NCI-H2081 (cell line): ENCODE data around the gene ATG101.

Experiments used
- DNase-seq, 2 experiments: peaks; one replicate each; lab custom pipeline; 2025; lab: John Stamatoyannopoulos, UW

Gene ATG101

DNA sequence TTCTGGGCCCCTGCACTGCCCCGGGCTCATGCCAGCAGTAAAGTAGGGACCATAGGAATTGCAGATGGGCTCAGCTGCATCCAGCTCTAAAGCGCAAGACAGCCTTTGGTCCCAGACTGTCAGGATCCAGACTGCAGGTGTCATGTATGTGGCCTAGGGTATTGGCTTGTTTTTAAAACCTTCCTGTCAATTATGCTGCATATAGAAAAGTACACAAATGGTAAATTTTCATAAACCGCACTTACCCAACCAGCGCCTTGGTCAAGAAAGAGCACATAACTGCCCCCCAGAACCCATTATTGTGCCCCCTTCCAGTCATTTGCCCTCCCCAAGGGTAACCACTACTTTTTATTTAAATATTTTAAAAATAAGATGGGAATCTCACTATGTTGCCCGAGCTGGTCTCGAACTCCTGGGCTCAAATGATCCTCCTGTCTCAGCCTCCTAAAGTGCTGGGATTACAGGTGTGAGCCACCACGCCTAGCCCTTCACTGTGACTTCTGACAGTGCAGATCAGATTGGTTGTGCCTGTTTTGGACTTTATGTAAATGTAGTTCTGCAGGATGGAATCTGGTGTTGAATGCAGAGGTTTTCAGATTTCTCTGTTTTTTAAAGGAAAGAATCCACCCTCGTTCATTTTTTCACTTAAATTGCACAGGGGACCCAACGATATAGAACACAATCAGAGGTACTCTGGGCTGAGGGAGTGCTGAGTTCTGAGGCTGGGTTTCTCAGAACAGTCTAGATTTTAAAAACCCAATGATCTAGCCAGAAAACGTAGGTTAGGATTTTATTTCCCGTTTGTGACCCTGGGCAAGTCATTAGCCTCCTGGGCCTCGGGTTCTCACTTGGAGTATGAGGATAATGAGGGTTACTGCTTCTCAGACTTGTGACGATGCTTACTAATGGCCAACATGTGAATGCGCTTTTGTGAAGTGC lies 11.9 kb upstream of the ATG101 start:
- DNase-seq: no peak

DNA sequence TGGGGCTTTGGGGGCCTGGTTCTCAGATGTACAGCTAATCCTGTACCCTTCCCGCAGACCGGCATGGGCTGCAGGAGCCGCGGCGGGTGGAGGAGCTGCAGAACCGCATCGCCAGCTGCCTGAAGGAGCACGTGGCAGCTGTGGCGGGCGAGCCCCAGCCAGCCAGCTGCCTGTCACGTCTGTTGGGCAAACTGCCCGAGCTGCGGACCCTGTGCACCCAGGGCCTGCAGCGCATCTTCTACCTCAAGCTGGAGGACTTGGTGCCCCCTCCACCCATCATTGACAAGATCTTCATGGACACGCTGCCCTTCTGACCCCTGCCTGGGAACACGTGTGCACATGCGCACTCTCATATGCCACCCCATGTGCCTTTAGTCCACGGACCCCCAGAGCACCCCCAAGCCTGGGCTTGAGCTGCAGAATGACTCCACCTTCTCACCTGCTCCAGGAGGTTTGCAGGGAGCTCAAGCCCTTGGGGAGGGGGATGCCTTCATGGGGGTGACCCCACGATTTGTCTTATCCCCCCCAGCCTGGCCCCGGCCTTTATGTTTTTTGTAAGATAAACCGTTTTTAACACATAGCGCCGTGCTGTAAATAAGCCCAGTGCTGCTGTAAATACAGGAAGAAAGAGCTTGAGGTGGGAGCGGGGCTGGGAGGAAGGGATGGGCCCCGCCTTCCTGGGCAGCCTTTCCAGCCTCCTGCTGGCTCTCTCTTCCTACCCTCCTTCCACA lies 11.0 kb upstream of the ATG101 start:
- peak; percentile 42 to 75 for DNase-seq

DNA sequence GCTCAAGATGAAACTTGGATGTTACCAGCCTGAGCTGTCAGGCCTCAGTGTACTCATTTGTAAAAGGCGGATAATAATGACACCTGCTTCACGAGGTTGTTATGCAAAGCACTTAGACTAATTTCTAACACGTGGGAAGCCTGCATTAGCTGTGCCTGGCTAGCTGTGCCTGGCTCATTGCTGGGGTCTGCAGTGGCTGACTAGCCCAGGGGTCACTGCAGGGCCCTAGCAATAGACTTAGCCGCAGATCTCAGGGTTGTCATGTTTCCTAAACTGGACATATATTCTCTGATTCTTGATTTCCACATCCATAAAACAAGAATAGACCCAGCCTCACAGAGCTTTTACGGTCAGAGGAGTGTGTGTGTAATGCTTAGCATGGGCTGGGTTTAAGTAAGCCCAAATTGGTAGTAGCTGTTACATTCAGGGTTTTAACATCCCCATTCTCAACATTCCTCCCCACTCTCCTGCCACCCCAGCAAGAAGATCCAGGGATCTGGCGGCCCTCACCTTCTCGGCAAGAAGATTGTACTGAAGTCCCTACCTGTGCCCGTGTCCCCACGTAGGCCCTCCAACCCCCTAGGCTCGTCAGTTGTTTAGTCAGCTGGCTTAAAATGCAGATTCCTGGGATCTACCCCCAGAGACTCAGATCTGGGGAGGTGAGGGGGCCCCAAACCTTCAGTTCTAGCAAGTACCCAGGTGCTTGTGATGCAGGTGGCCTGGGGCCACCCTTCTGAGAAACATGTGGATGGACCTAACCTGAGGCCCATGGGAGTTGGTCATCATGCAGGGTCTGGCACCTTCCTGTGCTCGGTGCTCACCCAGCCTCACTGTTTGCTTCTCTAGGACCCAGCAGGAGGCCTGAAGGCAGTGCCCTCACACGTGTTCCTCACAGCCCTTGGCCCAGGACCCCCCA lies 9.9 kb upstream of the ATG101 start:
- DNase-seq: peak; percentile 33 to 62

DNA sequence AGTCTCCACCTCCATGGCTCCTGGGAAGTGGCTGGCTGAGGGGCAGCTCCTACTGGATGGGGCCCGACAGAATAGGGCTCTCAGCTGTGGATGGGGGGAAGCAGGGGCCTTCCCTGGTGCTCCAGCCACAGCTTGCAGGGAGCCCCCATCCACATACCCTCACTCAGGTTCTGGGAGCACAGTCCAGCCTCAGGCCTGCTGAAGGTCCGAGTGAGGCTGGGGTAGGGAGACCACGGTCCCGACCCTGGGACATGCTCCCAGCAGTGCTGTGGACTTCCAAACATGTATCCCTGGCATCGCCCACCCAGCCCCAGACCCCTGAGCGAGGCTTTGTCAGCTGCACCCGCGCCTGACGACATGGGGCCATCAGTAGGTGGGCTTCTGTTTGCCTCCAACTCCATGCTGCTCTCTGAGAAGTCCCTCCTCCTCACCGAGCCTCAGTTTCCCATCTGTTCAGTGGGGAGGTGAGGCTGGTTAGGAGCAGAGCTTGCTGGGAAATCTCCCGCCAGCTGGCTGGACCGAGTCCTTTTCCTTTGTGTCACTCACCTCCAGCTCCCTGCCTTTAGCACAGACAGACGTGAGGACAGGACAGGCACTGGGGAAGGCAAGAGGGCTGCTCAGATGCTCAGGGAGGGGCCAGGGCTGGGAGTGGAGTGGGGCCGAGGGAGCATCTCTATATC lies 9.1 kb upstream of the ATG101 start:
- DNase-seq: no peak

DNA sequence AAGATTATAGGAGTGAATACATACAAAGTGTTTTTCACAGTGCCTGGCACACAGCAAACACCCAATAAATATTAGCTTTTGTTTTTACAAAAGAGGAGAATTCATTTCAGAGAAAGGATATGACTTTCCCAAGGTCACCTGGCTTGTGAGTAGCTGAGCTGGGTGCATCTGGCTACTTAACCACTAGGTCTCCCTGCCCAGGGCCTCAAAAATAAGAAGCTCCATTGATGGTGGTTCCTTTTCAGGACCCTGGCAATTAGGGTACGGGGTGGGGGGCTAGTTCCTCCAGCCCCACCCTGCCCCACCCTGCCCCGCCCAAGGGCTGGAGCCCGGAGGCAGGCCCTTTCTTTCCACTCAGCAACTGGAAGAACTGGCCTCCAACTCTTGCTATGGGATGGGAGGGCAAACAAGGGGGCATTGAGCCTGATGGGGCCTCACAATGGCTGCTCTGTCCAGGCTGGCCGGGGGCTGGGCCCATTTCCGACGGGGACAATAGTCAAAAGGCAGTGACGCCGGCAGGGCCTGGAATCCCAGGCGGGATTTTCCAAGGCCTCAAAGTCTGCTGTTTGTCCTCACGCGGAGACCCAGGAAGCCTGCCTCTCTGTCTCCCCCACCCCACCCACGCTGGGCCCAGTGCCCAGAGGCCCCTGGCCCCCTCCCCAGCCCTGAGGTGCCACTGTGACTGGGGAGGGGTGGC lies 8.2 kb upstream of the ATG101 start:
- no peak for DNase-seq

DNA sequence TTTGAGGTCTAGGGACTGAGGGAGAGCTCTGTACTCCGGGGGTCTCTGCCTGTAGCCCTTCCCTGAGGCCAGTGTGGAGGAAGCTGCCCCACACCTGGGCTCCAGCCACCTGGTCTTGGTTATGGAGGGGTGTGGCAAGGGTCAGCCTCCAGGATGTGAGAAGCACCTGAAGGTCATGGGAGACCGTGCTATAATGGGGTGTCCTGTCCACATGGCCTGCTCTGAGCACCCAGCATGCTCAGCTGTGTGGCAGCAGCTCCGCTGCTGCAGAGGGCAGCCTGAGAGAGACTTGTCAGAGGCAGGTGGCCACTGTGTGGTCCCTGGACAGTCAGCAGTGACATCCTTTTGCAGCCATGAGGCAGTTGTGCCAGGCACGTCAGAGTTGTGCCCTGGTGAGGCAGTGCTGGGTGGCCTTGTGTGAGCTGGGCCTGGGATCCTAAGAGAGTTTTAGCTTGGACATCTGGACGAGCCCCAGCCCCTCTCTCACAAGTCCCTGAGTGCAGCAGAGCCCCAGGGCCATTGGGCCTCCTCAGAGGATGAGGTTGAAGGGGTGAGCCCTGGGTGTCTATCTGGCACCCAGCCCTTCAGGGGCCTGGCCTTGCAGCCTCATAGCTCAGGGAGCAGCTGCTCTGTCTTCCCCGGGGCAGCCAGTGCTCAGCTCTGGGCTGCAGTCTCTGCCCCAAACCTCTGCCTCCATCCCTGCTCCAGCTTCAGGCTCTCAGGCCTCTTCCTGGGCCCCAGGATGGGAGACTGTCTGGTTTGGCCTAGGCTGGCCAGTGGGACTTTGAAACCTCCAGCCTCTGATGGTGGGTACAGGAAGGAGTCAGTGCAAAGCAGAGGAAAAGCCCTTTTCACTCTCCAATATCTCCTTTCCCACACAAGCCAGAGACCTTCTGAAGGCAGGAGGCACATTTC lies 7.4 kb upstream of the ATG101 start:
- no peak for DNase-seq

DNA sequence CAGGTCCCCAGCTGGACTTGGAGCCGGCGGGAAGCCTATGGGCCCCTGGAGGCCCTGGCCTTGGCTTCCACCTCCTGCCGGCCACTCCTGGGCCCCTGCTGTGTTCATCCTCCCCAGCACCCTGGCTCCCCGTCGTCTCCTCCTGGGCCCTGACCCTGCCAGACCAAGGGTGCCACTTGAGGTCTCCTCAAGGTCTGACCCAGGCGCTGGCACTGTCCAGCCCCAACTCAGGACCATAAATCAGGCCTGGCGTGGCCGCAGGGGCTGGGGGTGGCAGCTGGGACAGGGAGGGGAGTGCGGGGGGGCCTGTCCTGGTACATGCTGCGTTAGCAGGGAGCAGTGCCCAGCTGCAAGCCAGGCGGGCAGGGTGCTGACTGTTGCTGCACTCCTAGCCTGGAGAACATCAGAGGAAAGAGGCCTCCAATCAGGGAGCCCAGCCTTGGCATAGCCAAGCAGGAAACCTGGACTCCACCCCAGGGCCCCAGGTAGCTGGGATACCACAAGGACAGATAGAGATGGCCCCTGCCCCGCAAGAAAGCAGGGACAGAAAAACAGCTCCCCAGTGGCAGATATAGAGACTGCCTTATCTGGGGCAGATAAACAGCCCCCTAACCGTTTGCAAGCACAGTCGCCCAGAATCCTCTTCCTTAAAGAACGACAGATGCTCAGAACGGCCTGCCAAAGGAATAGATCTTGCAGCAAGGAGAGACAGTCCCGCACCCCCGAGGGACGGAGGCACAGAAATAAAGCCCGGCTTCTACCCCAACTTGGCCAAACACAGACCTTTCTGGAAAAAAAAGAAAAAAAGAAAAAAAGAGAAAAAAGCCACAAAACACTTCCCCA lies 6.5 kb upstream of the ATG101 start:
- DNase-seq: no peak

DNA sequence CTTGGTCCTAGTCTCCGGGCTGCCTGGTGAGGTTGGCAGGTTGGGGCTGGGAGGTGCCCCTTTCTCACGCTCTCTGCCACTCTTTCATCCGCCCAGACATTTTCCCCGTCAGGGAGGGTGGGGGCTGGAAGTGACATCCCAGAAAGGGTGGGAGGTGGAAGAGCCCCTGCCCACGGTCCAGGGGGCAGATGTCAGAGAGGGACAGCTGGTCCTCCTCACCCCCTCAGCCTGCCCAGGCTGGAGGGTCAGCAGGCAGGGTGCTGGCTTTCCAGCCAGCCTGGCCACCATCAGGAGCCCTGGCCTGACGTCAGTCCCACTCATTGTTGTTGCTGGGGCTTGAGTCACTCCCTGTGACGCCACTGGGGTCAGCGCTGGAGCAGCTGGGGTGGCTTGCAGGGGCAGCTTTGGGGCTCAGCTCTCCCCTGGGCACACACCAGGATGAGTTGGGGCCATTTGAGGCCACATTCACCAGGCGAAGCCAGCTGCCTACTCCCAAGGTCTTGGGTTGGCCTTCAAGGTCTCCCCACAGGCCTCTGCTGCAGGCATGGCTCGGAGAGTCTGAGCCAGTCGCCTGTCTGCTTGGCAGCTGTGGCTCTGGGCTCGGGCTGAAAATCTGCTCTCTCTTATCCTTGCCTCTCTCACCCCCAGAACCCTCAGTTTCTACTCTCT lies 5.7 kb upstream of the ATG101 start:
- DNase-seq: no peak

DNA sequence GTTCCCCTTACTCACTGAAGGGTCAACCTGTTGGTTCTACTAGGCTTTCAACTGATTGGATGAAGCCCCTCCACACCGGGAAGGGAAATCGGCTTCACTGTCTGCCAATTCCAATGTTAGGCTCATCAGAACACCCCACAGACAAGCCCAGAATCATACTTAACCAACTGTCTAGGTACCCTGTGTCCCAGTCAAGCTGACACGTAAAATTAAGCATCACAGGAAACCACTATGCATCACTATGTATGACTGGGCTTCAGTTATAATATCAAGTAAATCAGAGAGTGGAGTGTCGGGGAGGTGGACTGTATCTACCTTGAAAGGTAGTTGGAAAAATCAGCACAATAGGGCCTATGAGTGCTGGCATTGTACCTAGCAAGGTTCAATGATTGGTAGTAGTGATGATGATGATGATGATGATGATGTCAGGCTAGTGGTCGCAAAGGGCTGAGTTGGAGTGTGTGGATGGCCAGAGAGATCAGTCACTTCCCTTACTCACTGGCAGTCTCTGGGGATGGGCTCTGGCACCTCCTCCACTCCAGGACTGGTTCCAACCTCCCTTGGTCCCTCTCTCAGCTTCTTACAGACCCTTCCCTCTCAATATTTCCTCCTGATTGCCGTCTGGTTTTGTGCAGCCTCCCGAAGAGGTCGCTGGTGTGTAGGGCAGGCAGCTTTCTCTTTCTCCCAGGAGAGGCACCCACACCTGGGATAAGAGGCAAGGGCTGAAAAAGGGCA lies 3.3 kb upstream of the ATG101 start:
- no peak for DNase-seq

DNA sequence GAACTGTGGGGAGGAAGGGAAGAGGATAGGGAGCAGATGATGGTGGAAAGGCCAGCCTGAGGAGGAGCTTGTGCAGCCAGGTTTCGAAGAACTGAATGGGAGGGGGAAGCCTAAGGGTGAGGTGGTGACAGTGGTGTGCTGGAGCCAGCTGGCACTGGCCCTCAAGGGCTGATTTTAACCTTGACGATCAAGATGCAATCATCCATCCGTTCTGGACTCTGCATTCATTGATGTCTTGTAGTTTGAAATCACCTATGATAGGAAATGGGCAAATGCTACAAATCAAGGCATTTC lies 2.8 kb upstream of the ATG101 start:
- DNase-seq: no peak

DNA sequence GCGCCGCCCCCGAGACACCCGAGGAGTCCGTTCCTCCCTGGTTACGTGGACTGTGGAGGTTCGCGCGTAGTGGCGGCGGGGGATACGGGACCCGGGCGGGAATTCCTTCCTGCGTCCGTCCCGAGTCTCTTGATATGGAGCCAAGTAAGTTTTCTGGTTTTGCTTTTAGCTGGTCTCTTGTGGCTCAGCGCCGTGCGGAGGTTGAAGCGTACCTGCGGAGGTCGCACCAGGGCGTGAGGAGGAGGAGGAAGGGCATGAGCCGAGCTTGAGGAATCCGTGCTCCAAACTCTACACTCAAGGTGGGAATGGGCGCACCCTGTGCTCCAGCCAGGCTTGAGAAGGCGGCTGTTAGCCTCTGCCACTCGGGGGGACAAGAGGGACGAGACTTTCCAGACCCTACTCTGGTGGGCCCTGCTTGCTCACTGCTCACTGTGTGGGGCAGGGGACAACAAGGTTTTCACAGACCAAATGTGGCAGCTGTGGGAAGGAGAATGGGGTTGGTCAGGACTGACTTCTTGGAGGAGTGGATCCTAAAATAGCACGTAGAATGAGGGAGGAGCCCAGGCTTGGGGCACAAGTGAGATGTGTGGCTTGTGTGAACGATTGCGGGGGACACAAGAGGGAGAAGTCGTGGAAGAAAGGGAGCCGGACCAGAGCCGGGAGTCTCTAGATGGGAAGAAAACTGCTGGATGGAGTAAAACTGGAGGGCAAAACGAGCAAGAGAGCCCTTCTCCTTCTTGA lies 577 bp downstream of the ATG101 start:
- DNase-seq: no peak

DNA sequence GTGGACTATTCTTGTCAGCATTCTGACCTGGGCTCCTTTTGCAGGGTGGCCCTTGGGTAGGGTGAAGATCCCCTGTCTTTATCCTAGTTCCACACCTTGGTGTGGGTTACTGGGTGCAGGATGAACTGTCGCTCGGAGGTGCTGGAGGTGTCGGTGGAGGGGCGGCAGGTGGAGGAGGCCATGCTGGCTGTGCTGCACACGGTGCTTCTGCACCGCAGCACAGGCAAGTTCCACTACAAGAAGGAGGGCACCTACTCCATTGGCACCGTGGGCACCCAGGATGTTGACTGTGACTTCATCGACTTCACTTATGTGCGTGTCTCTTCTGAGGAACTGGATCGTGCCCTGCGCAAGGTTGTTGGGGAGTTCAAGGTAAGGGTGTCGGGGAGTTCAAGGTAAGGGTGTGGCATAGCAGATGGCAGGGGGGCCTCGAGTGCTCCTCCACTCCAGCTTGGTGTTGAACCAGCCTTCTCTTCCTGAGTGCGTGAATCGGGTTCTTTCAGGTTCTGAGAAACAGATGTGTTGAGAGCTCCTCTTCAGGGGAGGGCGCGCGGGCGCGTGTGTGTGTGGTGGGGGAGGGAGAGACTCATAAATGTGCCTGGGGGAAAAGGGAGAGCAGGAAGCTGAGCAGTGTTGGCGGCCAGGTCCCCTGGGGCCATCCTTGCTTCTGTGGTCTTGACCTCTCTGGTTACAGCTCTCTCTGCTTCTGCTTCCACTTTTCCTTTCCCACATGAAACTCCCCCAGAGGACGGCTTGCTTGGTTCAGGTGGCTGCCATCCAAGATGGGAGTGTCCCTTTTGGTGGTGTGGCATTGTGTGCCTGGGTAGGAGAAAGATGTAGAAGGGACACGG lies 4.0 kb downstream of the ATG101 start:
- peak in 1 of 2 experiments; percentile 53 for DNase-seq

DNA sequence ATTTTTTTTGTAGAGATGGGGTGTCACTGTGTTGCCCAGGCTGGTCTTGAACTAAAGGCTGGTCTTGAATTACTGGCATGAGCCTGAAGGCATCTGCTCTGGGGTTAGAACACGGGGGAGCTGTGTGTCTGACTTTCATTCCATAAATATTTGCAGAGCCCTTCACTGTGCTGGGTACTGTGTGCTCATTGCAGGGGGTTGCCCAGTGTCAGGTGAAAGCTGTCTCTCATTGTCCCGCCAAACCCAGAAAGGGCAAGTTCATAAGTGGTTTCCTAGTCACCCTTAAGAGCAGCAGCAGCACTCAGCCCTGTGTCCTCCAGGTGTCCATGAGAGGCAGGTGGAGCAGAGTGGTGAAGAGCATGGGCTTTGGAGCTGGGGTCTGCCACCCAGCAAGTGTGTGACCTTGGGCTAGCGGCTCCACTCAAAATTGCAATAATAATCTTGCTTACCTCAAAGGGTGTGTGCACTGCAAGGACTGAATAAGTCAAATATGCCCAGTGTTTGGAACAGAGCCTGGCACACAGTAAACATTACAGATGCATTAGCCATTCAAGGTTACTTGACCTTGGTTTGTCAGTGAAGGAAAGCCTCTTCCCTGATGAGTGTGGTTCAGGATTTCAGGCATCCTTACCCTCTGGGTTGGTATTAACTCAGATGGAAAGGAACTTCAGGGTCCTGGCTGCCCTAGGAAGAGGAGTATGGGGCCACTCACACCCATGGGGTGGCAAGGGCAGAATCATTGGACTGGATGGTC lies 5.4 kb downstream of the ATG101 start:
- no peak for DNase-seq

DNA sequence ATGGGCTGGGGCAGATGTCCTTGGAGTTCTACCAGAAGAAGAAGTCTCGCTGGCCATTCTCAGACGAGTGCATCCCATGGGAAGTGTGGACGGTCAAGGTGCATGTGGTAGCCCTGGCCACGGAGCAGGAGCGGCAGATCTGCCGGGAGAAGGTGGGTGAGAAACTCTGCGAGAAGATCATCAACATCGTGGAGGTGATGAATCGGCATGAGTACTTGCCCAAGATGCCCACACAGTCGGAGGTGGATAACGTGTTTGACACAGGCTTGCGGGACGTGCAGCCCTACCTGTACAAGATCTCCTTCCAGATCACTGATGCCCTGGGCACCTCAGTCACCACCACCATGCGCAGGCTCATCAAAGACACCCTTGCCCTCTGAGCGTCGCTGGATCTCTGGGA lies 7.0 kb downstream of the ATG101 start:
- DNase-seq: no peak

DNA sequence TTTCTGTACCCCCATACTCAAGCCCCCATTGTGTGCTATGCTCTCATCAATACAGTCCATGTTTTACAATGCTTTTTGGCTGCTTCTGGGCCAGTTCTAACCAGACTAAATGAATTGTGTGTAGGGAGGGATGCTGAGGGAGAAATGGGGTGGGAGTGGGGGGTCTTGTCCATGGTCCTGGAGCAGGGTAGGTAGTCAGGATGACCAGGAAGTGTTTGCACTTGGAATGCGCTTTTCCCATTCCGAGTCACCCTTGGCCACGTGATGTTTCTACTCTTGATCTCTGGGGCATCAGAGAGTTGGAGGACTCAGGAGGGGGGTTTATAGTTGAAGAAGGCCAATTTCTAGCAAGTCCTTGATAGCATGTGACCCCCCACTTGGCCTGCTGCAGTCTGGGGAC lies 8.5 kb downstream of the ATG101 start:
- no peak for DNase-seq
